Endothelial cell of umbilical vein (primary cell): Measurements from ENCODE around the gene MORF4L1. TPM values are rescaled to one million over a fixed set of nuclear protein-coding genes. Genes with fewer than 3 reads are reported as not detected.

Source experiments
- BruUV-seq: library from RNA; stranded (reverse); fragments of 400-500 nt; replicated peaks from 2 replicates; lab custom pipeline; 2021; lab: Mats Ljungman, UMichigan
- CTCF ChIA-PET: fragments of 300-600, 350-600 bp; sonication (Branson Sonifier 250); formaldehyde crosslinking; loops from one replicate; lab custom pipeline; 2021; ENCODE audit warnings: antibody characterized with exemption, inconsistent platforms; lab: Charles Lee
- POLR2A ChIA-PET: fragments of 300-600, 350-600 bp; sonication (Branson Sonifier 250); formaldehyde crosslinking; loops from one replicate; lab custom pipeline; 2021; ENCODE audit warnings: antibody characterized with exemption, inconsistent platforms; lab: Charles Lee
- DNase-seq: peaks from one replicate; pipeline ENCODE4 v3.0.0-alpha.2; 2011; ENCODE audit warnings: low read depth, low spot score
- FAIRE-seq: peaks from 2 replicates; lab custom pipeline; 2011; peaks lifted over from hg19 to GRCh38; lab: Jason Lieb, UNC
- H2AFZ ChIP-seq: 2 replicates; pipeline ENCODE4 v1.6.0; 2012; ENCODE audit warnings: low read depth, low read length, control low read depth, inconsistent platforms
- H3K27ac ChIP-seq: 2 replicates; pipeline ENCODE4 v1.5.1; 2011; ENCODE audit warnings: low read depth, mild to moderate bottlenecking, control low read depth, low read length, moderate library complexity; ENCODE audit not compliant: insufficient read depth
- H3K27me3 ChIP-seq, 2 experiments: 2 replicates each; pipeline versions ENCODE4 v1.6.0 to v1.6.1; 2011; ENCODE audit warnings: low read length in 2 of 2, mixed read lengths in 1 of 2; ENCODE audit not compliant: control insufficient read depth in 2 of 2, insufficient read depth in 2 of 2
- H3K36me3 ChIP-seq, 2 experiments: 2 replicates in 1 of 2; 3 replicates in 1 of 2; pipeline ENCODE4 v1.5.1; 2011; ENCODE audit warnings: low read length in 2 of 2, mild to moderate bottlenecking in 1 of 2, moderate library complexity in 1 of 2; ENCODE audit not compliant: control insufficient read depth in 2 of 2, insufficient read depth in 2 of 2; ENCODE audit errors: extremely low read depth in 1 of 2
- H3K4me1 ChIP-seq: 3 replicates; pipeline ENCODE4 v1.5.1; 2011; ENCODE audit warnings: mild to moderate bottlenecking, low read length; ENCODE audit not compliant: control insufficient read depth, insufficient read depth; ENCODE audit errors: extremely low read depth
- H3K4me2 ChIP-seq: 2 replicates; pipeline ENCODE4 v1.6.1; 2011; ENCODE audit warnings: low read length, control low read depth, mixed read lengths; ENCODE audit not compliant: insufficient read depth
- H3K4me3 ChIP-seq, 3 experiments: fragments of 200-600 bp in 1 of 3; sonication (generic), shearing (Covaris generic) in 1 of 3; replicated peaks in 1 of 3; 2 replicates each; pipeline ENCODE4 v1.5.1; 2011 to 2016; ENCODE audit warnings: control low read depth in 3 of 3, low read length in 3 of 3, mild to moderate bottlenecking in 2 of 3, inconsistent platforms in 1 of 3, low read depth in 1 of 3, moderate library complexity in 1 of 3; ENCODE audit not compliant: insufficient read depth in 1 of 3
- H3K79me2 ChIP-seq: 2 replicates; pipeline ENCODE4 v1.6.0; 2012; ENCODE audit warnings: low read length, inconsistent platforms; ENCODE audit not compliant: control insufficient read depth, insufficient read depth
- H3K9ac ChIP-seq: replicated peaks from 2 replicates; pipeline ENCODE3; 2011; ENCODE audit warnings: low read length, control low read depth; ENCODE audit not compliant: insufficient read depth; ENCODE audit errors: extremely low read depth
- H3K9me1 ChIP-seq: replicated peaks from 3 replicates; pipeline ENCODE4 v1.6.0; 2011; ENCODE audit warnings: mild to moderate bottlenecking, low read length; ENCODE audit not compliant: control insufficient read depth, insufficient read depth; ENCODE audit errors: extremely low read depth
- H3K9me3 ChIP-seq: replicated peaks from 2 replicates; pipeline ENCODE4 v1.5.1; 2012; ENCODE audit warnings: low read length, inconsistent platforms; ENCODE audit not compliant: control insufficient read depth, insufficient read depth
- H4K20me1 ChIP-seq: replicated peaks from 2 replicates; pipeline ENCODE3; 2011; ENCODE audit warnings: mild to moderate bottlenecking, low read length; ENCODE audit not compliant: control insufficient read depth, insufficient read depth; ENCODE audit errors: extremely low read depth
- EZH2 ChIP-seq: IDR thresholded peaks from 2 replicates; pipeline ENCODE4 v1.6.1; 2012; ENCODE audit warnings: borderline replicate concordance, low read depth, mild to moderate bottlenecking, moderate library complexity, low read length, inconsistent platforms; ENCODE audit not compliant: severe bottlenecking
- FOS ChIP-seq: IDR thresholded peaks from 2 replicates; pipeline ENCODE4 v1.6.1; 2011; ENCODE audit warnings: mild to moderate bottlenecking, low read length, moderate library complexity, borderline replicate concordance; ENCODE audit not compliant: insufficient read depth
- GATA2 ChIP-seq: IDR thresholded peaks from 2 replicates; pipeline ENCODE4 v1.7.0; 2011; ENCODE audit warnings: low read depth, mild to moderate bottlenecking, moderate library complexity, mixed read lengths, low read length; ENCODE audit not compliant: insufficient read length, insufficient read depth
- JUN ChIP-seq: IDR thresholded peaks from 2 replicates; pipeline ENCODE4 v1.6.1; 2011; ENCODE audit warnings: borderline replicate concordance, low read depth; ENCODE audit not compliant: insufficient read length, insufficient read depth
- MAX ChIP-seq: IDR thresholded peaks from 2 replicates; pipeline ENCODE4 v1.6.1; 2011; ENCODE audit not compliant: insufficient read depth, insufficient read length
- MYC ChIP-seq: IDR thresholded peaks from one replicate; pipeline ENCODE4 v1.6.1; 2011; ENCODE audit warnings: mild to moderate bottlenecking, low read depth, low read length
- POLR2A ChIP-seq: IDR thresholded peaks from 2 replicates; pipeline ENCODE4 v1.6.1; 2012; ENCODE audit warnings: low read depth, mild to moderate bottlenecking, control low read depth, low read length
- POLR2AphosphoS5 ChIP-seq: IDR thresholded peaks from 2 replicates; pipeline ENCODE4 v1.6.1; 2012; ENCODE audit warnings: low read depth, mild to moderate bottlenecking, control low read depth, low read length, moderate library complexity; ENCODE audit not compliant: insufficient read depth
- dilution Hi-C: fragments of 300-500 bp; cut with MboI; formaldehyde crosslinking; loops from one replicate; pipeline ENCODE4 v1.15.0; 2019; ENCODE audit warnings: low sequenced_read_pairs; ENCODE audit not compliant: extremely low pct_ligation_motif_present
- intact Hi-C: fragments of 100-400 bp; cut with micrococcal nuclease; formaldehyde crosslinking; loops from one replicate; pipeline ENCODE4 v1.10.0; 2022
- polyA plus RNA-seq, 4 experiments: library from polyadenylated mRNA; depleted of rRNA in 3 of 4; stranded (reverse) in 3 of 4; unstranded in 1 of 4; fragments of >200 nt; gene quantifications; 2 replicates each; pipeline versions ENCODE4 v1.2.1 to v1.2.3, GENCODE V29; 2011 to 2012; ENCODE audit warnings: missing spikeins in 1 of 4
- total RNA-seq: library from RNA; stranded (reverse); gene quantifications from 2 replicates; pipeline ENCODE4 v1.2.3, GENCODE V29; 2021
- TF ChIP-seq, protein P1 (sequence below), 2 donors: IDR thresholded peaks; 1 replicate in 1 of 2; 2 replicates in 1 of 2; pipeline ENCODE4 v1.5.1; 2011; ENCODE audit warnings: low read length in 2 of 2, mild to moderate bottlenecking in 2 of 2, moderate library complexity in 2 of 2, control low read depth in 1 of 2, inconsistent platforms in 1 of 2, low read depth in 1 of 2; ENCODE audit not compliant: insufficient read depth in 1 of 2; ENCODE audit errors: extremely low read depth in 1 of 2

The MORF4L1 gene
- total and polyA plus RNA-seq, 2 donors (not counting 3 experiments of a cell fraction or from before 2014, with no cell fraction given), result 164 to 404 TPM

GRCh38 chr15:78929536-78930264 is 57.0 kb downstream of the MORF4L1 start:
- ChIA-PET POLR2A (no interaction called here), CTCF (interaction anchor here (1.4 kb wide), 1 partner anchor 255 kb away, joined by 4 read pairs; no protein-coding TSS in a partner anchor)
- no peaks in the 10 kb centered on the region for H3K9me1 ChIP-seq
- FAIRE-seq (no peak), DNase-seq (no peak)
- no peak overlapping the region for H2AFZ ChIP-seq
- no peaks in the 10 kb centered on the region for H3K4me1 ChIP-seq
- H3K27ac ChIP-seq, result no peak overlapping the region
- TF ChIP-seq EZH2 (no peak), POLR2A (no peak), JUN (no peak), POLR2AphosphoS5 (no peak), MYC (no peak), FOS (no peak), GATA2 (no peak), MAX (no peak)
- TF ChIP-seq, protein P1, sequence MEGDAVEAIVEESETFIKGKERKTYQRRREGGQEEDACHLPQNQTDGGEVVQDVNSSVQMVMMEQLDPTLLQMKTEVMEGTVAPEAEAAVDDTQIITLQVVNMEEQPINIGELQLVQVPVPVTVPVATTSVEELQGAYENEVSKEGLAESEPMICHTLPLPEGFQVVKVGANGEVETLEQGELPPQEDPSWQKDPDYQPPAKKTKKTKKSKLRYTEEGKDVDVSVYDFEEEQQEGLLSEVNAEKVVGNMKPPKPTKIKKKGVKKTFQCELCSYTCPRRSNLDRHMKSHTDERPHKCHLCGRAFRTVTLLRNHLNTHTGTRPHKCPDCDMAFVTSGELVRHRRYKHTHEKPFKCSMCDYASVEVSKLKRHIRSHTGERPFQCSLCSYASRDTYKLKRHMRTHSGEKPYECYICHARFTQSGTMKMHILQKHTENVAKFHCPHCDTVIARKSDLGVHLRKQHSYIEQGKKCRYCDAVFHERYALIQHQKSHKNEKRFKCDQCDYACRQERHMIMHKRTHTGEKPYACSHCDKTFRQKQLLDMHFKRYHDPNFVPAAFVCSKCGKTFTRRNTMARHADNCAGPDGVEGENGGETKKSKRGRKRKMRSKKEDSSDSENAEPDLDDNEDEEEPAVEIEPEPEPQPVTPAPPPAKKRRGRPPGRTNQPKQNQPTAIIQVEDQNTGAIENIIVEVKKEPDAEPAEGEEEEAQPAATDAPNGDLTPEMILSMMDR (IDR thresholded peaks at IDR 0.05; ENCODE audit: extremely low read depth in 1 of 2, insufficient read depth in 1 of 2, low read depth in 1 of 2, low read length in 2 of 2), result no peak
- no peaks in the 10 kb centered on the region for H4K20me1 ChIP-seq
- H3K4me3 ChIP-seq, result no peak overlapping the region
- dilution Hi-C loops, result no loop called here
- no peaks in the 10 kb centered on the region for H3K27me3 ChIP-seq
- BruUV-seq, result no TSS peak
- H3K9ac ChIP-seq, result no peak overlapping the region
- no peak overlapping the region for H3K4me2 ChIP-seq
- intact Hi-C loops, result no loop called here
- H3K9me3 ChIP-seq, result no peaks in the 10 kb centered on the region
- H3K79me2 ChIP-seq, result no peaks in the 10 kb centered on the region
- peaks cover 0 to 7% of the 10 kb centered on the region in 2 experiments for H3K36me3 ChIP-seq
